HepG2 (cell line): Measurements from ENCODE around the gene CRK. TPM values are rescaled to one million over a fixed set of nuclear protein-coding genes. Genes with fewer than 3 reads are reported as not detected.

Experiments
- AGO1 ChIP-seq: fragments of 200-400 bp; formaldehyde crosslinking; IDR thresholded peaks from 2 replicates; pipeline ENCODE4 v1.6.1; 2017; ENCODE audit warnings: mild to moderate bottlenecking, low read depth, low read length, moderate library complexity; ENCODE audit not compliant: poor library complexity, severe bottlenecking
- CBX1 ChIP-seq: IDR thresholded peaks from one replicate; pipeline ENCODE4 v1.6.1; 2016; ENCODE audit warnings: antibody characterized with exemption, low read depth
- ETV5 ChIP-seq: IDR thresholded peaks from 2 replicates; pipeline ENCODE4 v1.6.1; 2018; ENCODE audit warnings: missing biosample characterization, missing genetic modification reagents, inconsistent platforms, borderline replicate concordance
- HES4 ChIP-seq: sonication (generic); formaldehyde crosslinking; IDR thresholded peaks from 2 replicates; pipeline ENCODE4 v1.9.0; 2021; ENCODE audit warnings: mild to moderate bottlenecking, missing genetic modification reagents, borderline replicate concordance
- JUNB ChIP-seq: sonication (generic); formaldehyde crosslinking; IDR thresholded peaks from 2 replicates; pipeline ENCODE4 v1.8.0; 2022; ENCODE audit warnings: missing genetic modification reagents, mild to moderate bottlenecking, borderline replicate concordance
- NR1H2 ChIP-seq: sonication (generic); formaldehyde crosslinking; IDR thresholded peaks from 2 replicates; pipeline ENCODE4 v1.8.1; 2022; ENCODE audit warnings: low read depth, missing genetic modification reagents, borderline replicate concordance
- PTBP1 ChIP-seq: fragments of 200-400 bp; formaldehyde crosslinking; IDR thresholded peaks from 2 replicates; pipeline ENCODE4 v1.6.1; 2018; ENCODE audit warnings: low read length, low read depth; ENCODE audit not compliant: poor library complexity, severe bottlenecking
- TAF15 ChIP-seq: fragments of 200-400 bp; formaldehyde crosslinking; IDR thresholded peaks from one replicate; pipeline ENCODE4 v1.6.1; 2018; ENCODE audit warnings: mild to moderate bottlenecking, low read depth, low read length; ENCODE audit not compliant: poor library complexity, severe bottlenecking
- ZNF12 ChIP-seq: sonication (generic); formaldehyde crosslinking; IDR thresholded peaks from 2 replicates; pipeline ENCODE4 v1.5.0; 2020; ENCODE audit warnings: missing genetic modification reagents
- ZNF3 ChIP-seq: IDR thresholded peaks from 2 replicates; pipeline ENCODE4 v1.7.0; 2017; ENCODE audit warnings: inconsistent platforms
- ZNF460 ChIP-seq: sonication (generic); formaldehyde crosslinking; IDR thresholded peaks from 2 replicates; pipeline ENCODE4 v1.5.1; 2020; ENCODE audit warnings: missing genetic modification reagents, mild to moderate bottlenecking, borderline replicate concordance
- ZNF709 ChIP-seq: sonication (generic); formaldehyde crosslinking; IDR thresholded peaks from 2 replicates; pipeline ENCODE4 v1.5.0; 2020; ENCODE audit warnings: mild to moderate bottlenecking, missing genetic modification reagents
- ZNF782 ChIP-seq: sonication (generic); formaldehyde crosslinking; IDR thresholded peaks from 2 replicates; pipeline ENCODE4 v1.4.0; 2020; ENCODE audit warnings: missing genetic modification reagents, mild to moderate bottlenecking, borderline replicate concordance
- ZNF788 ChIP-seq: sonication (generic); formaldehyde crosslinking; IDR thresholded peaks from 2 replicates; pipeline ENCODE4 v1.5.0; 2020; ENCODE audit warnings: mild to moderate bottlenecking, missing genetic modification reagents, borderline replicate concordance
- ZNF878 ChIP-seq: sonication (generic); formaldehyde crosslinking; IDR thresholded peaks from 2 replicates; pipeline ENCODE4 v1.8.1; 2023; ENCODE audit warnings: mild to moderate bottlenecking, missing genetic modification reagents, moderate library complexity
- polyA plus RNA-seq, 8 experiments: library from polyadenylated mRNA; depleted of rRNA in 3 of 8; stranded (reverse) in 7 of 8; unstranded in 1 of 8; fragments of >200 nt; fragmentation: Illumina TruSeq in 4 of 8; extraction: Trizol in 4 of 8; gene quantifications; 2 replicates each; pipeline versions ENCODE4 v1.2.1 to v1.2.3, GENCODE V29; 2011 to 2016; ENCODE audit warnings: low read depth in 4 of 8, missing spikeins in 1 of 8, mixed read lengths in 1 of 8; ENCODE audit not compliant: insufficient read depth in 1 of 8
- total RNA-seq, 5 experiments: library from RNA; depleted of rRNA; stranded (reverse); fragments of >200 nt; fragmentation: Illumina TruSeq; extraction: Trizol; gene quantifications; 2 replicates each; pipeline ENCODE4 v1.2.3, GENCODE V29; 2016; ENCODE audit warnings: low read depth in 1 of 5
- TF ChIP-seq, protein P1 (sequence below): sonication (generic); formaldehyde crosslinking; IDR thresholded peaks from 2 replicates; pipeline ENCODE4 v1.8.1; 2023; ENCODE audit warnings: missing genetic modification reagents, mild to moderate bottlenecking, borderline replicate concordance
- TF ChIP-seq, protein P2 (sequence below): sonication (generic); formaldehyde crosslinking; IDR thresholded peaks from 2 replicates; pipeline ENCODE4 v1.4.0; 2020; ENCODE audit warnings: mild to moderate bottlenecking, missing genetic modification reagents
- TF ChIP-seq, protein P3 (sequence below): sonication (generic); formaldehyde crosslinking; IDR thresholded peaks from 2 replicates; pipeline ENCODE4 v1.4.0; 2020; ENCODE audit warnings: mild to moderate bottlenecking, missing genetic modification reagents
- TF ChIP-seq, protein P4 (sequence below): IDR thresholded peaks from 2 replicates; pipeline ENCODE4 v1.6.1; 2012; ENCODE audit warnings: inconsistent platforms
- TF ChIP-seq, protein P5 (sequence below): sonication (generic); formaldehyde crosslinking; IDR thresholded peaks from 2 replicates; pipeline ENCODE4 v1.4.0; 2020; ENCODE audit warnings: missing genetic modification reagents, borderline replicate concordance
- TF ChIP-seq, protein P6 (sequence below): sonication (generic); formaldehyde crosslinking; conservative IDR thresholded peaks from 2 replicates; pipeline ENCODE4 v1.4.0; 2020; ENCODE audit warnings: mild to moderate bottlenecking, missing genetic modification reagents, moderate library complexity

Gene CRK
- total and polyA plus RNA-seq, 2 of the 13 experiments (the other 11 are each of a cell fraction or from before 2014, with no cell fraction given), result 47.4 to 54.2 TPM

DNA sequence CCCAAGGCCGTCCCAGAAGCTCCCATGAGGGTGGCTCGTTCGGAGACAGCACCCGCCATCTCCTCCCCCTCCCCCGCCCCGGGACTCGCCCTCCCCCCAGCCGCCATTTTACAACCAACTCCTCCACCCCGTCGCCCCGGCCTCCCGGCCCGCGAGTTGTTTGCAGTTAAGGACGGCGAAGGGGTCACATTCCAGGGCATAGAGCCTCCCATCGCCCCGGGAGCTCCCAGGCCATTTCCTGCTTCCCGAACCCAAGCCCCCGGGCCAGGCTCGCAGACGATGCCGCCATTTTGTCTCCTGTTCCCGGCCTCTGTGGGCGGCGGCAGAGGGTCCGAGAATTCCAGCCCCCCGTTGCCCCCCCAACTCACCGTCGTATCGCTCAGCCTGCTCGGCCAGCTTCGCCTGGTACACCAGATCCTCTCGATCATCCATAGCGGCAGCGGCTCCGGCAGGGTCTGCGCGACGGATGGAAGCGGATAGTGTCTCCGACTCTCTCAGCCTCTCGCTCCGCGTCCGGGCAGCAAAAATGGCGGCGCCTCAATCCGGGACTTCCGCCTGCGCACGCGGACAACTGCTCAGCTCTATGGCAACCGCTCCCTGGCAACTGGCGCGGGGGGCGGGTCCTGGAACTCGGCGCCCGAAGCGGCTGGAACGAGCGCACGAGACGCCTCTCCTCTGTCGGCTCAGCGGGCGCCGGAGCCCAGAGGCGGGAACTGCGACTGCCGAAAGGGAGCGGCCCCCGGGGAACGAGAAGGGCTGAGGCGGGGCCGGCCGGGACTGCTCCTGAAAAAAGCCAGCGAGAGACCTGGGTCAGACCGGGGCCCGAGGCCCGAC lies 56.1 kb downstream of the CRK start, which contains the start of gene YWHAE (continued):
- no peak for TF ChIP-seq ZNF12 (CRISPR knock-in tag)
- TF ChIP-seq, protein P1, sequence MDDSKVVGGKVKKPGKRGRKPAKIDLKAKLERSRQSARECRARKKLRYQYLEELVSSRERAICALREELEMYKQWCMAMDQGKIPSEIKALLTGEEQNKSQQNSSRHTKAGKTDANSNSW, result no peak
- peak; percentile 89; the same call in 1 of the 2 replicates for TF ChIP-seq ZNF788 (CRISPR knock-in tag)
- TF ChIP-seq, protein P2, sequence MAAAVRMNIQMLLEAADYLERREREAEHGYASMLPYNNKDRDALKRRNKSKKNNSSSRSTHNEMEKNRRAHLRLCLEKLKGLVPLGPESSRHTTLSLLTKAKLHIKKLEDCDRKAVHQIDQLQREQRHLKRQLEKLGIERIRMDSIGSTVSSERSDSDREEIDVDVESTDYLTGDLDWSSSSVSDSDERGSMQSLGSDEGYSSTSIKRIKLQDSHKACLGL (CRISPR knock-in tag), result peak; percentile 95; the same call in 1 of the 2 replicates
- TF ChIP-seq ZNF3, result no peak
- TF ChIP-seq ZNF709 (CRISPR knock-in tag), result peak; percentile 89; the same call in 1 of the 2 replicates
- TF ChIP-seq, protein P3, sequence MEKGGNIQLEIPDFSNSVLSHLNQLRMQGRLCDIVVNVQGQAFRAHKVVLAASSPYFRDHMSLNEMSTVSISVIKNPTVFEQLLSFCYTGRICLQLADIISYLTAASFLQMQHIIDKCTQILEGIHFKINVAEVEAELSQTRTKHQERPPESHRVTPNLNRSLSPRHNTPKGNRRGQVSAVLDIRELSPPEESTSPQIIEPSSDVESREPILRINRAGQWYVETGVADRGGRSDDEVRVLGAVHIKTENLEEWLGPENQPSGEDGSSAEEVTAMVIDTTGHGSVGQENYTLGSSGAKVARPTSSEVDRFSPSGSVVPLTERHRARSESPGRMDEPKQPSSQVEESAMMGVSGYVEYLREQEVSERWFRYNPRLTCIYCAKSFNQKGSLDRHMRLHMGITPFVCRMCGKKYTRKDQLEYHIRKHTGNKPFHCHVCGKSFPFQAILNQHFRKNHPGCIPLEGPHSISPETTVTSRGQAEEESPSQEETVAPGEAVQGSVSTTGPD, result no peak
- no peak for TF ChIP-seq ZNF878 (CRISPR knock-in tag)
- TF ChIP-seq, protein P4, sequence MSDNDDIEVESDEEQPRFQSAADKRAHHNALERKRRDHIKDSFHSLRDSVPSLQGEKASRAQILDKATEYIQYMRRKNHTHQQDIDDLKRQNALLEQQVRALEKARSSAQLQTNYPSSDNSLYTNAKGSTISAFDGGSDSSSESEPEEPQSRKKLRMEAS, result peak; percentile 93
- TF ChIP-seq CBX1, result no peak
- TF ChIP-seq TAF15, result peak; percentile 59
- no peak for TF ChIP-seq PTBP1
- peak; percentile 74 for TF ChIP-seq AGO1
- TF ChIP-seq JUNB (CRISPR knock-in tag), result no peak
- TF ChIP-seq, protein P5, sequence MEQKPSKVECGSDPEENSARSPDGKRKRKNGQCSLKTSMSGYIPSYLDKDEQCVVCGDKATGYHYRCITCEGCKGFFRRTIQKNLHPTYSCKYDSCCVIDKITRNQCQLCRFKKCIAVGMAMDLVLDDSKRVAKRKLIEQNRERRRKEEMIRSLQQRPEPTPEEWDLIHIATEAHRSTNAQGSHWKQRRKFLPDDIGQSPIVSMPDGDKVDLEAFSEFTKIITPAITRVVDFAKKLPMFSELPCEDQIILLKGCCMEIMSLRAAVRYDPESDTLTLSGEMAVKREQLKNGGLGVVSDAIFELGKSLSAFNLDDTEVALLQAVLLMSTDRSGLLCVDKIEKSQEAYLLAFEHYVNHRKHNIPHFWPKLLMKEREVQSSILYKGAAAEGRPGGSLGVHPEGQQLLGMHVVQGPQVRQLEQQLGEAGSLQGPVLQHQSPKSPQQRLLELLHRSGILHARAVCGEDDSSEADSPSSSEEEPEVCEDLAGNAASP, result 0 out of 2 replicates have a peak, but pooled peaks have one; percentile 34
- TF ChIP-seq HES4, result peak; percentile 67; the same call in 1 of the 2 replicates
- TF ChIP-seq, protein P6, sequence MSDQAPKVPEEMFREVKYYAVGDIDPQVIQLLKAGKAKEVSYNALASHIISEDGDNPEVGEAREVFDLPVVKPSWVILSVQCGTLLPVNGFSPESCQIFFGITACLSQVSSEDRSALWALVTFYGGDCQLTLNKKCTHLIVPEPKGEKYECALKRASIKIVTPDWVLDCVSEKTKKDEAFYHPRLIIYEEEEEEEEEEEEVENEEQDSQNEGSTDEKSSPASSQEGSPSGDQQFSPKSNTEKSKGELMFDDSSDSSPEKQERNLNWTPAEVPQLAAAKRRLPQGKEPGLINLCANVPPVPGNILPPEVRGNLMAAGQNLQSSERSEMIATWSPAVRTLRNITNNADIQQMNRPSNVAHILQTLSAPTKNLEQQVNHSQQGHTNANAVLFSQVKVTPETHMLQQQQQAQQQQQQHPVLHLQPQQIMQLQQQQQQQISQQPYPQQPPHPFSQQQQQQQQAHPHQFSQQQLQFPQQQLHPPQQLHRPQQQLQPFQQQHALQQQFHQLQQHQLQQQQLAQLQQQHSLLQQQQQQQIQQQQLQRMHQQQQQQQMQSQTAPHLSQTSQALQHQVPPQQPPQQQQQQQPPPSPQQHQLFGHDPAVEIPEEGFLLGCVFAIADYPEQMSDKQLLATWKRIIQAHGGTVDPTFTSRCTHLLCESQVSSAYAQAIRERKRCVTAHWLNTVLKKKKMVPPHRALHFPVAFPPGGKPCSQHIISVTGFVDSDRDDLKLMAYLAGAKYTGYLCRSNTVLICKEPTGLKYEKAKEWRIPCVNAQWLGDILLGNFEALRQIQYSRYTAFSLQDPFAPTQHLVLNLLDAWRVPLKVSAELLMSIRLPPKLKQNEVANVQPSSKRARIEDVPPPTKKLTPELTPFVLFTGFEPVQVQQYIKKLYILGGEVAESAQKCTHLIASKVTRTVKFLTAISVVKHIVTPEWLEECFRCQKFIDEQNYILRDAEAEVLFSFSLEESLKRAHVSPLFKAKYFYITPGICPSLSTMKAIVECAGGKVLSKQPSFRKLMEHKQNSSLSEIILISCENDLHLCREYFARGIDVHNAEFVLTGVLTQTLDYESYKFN (CRISPR knock-in tag), result peak; percentile 64
- peak; percentile 55; the same call in 1 of the 2 replicates for TF ChIP-seq NR1H2 (CRISPR knock-in tag)
- peak; percentile 67; the same call in 1 of the 2 replicates for TF ChIP-seq ETV5 (CRISPR knock-in tag)
- TF ChIP-seq ZNF460, result peak; percentile 50; the same call in 1 of the 2 replicates
- no peak for TF ChIP-seq ZNF782 (CRISPR knock-in tag)
